HepG2 (cell line): ENCODE results near the gene DHRS1. TPM values are rescaled to one million over a fixed set of nuclear protein-coding genes. Genes with fewer than 3 reads are reported as not detected.

Experiments
- BRCA1 ChIP-seq: sonication (generic); formaldehyde crosslinking; IDR thresholded peaks from 2 replicates; pipeline ENCODE4 v1.4.0; 2020; ENCODE audit warnings: missing genetic modification reagents
- CBX2 ChIP-seq, 2 experiments: fragments of 200-600 bp in 1 of 2; sonication (generic); formaldehyde crosslinking in 1 of 2; IDR thresholded peaks; 2 replicates each; pipeline versions ENCODE4 v1.7.0 to v1.8.1; 2018 to 2022; ENCODE audit warnings: low read depth in 2 of 2, low read length in 1 of 2, mild to moderate bottlenecking in 1 of 2, missing genetic modification reagents in 1 of 2
- EP300 ChIP-seq, 3 experiments: sonication (generic) in 1 of 3; formaldehyde crosslinking in 1 of 3; IDR thresholded peaks; 2 replicates each; pipeline versions ENCODE4 v1.5.1 to v1.6.1; 2011 to 2020; ENCODE audit warnings: low read depth in 2 of 3, low read length in 2 of 3, borderline replicate concordance in 1 of 3, improper control_type of control experiment in 1 of 3, mild to moderate bottlenecking in 1 of 3, missing genetic modification reagents in 1 of 3, moderate library complexity in 1 of 3
- FOXM1 ChIP-seq: sonication (generic); formaldehyde crosslinking; IDR thresholded peaks from 2 replicates; pipeline ENCODE4 v1.5.0; 2020; ENCODE audit warnings: missing genetic modification reagents
- JUN ChIP-seq: sonication (generic); formaldehyde crosslinking; IDR thresholded peaks from 2 replicates; pipeline ENCODE4 v1.4.0; 2020; ENCODE audit warnings: mild to moderate bottlenecking, missing genetic modification reagents
- KDM5B ChIP-seq: sonication (generic); formaldehyde crosslinking; IDR thresholded peaks from 2 replicates; pipeline ENCODE4 v1.4.0; 2020; ENCODE audit warnings: missing genetic modification reagents, mild to moderate bottlenecking, borderline replicate concordance
- MAFG ChIP-seq: sonication (generic); formaldehyde crosslinking; IDR thresholded peaks from 2 replicates; pipeline ENCODE4 v1.5.1; 2020; ENCODE audit warnings: mild to moderate bottlenecking, missing genetic modification reagents
- NFYC ChIP-seq: IDR thresholded peaks from 2 replicates; pipeline ENCODE4 v1.6.1; 2016; ENCODE audit warnings: missing genetic modification reagents, missing compliant biosample characterization
- PAWR ChIP-seq: sonication (generic); formaldehyde crosslinking; IDR thresholded peaks from 2 replicates; pipeline ENCODE4 v1.4.0; 2020; ENCODE audit warnings: missing genetic modification reagents, mild to moderate bottlenecking, borderline replicate concordance
- PLRG1 ChIP-seq: fragments of 450-650 bp; conservative IDR thresholded peaks from 2 replicates; pipeline ENCODE4 v1.6.1; 2016
- RBM39 ChIP-seq: fragments of 200-400 bp; formaldehyde crosslinking; IDR thresholded peaks from one replicate; pipeline ENCODE4 v1.6.1; 2018; ENCODE audit warnings: antibody characterized with exemption, mild to moderate bottlenecking, low read depth, low read length; ENCODE audit not compliant: poor library complexity, severe bottlenecking
- ZMYM2 ChIP-seq: sonication (generic); formaldehyde crosslinking; IDR thresholded peaks from 2 replicates; pipeline ENCODE4 v1.8.0; 2022; ENCODE audit warnings: mild to moderate bottlenecking, missing genetic modification reagents
- ZNF20 ChIP-seq: sonication (generic); formaldehyde crosslinking; IDR thresholded peaks from 2 replicates; pipeline ENCODE4 v1.4.0; 2020; ENCODE audit warnings: mild to moderate bottlenecking, moderate library complexity, missing genetic modification reagents
- ZNF337 ChIP-seq: sonication (generic); formaldehyde crosslinking; IDR thresholded peaks from 2 replicates; pipeline ENCODE4 v1.5.1; 2020; ENCODE audit warnings: missing genetic modification reagents, low read depth, mild to moderate bottlenecking, borderline replicate concordance
- ZNF382 ChIP-seq: sonication (generic); formaldehyde crosslinking; IDR thresholded peaks from 2 replicates; pipeline ENCODE4 v1.5.0; 2020; ENCODE audit warnings: missing genetic modification reagents, mild to moderate bottlenecking, borderline replicate concordance
- ZNF414 ChIP-seq: sonication (generic); formaldehyde crosslinking; IDR thresholded peaks from 2 replicates; pipeline ENCODE4 v1.5.0; 2020; ENCODE audit warnings: missing genetic modification reagents
- ZNF430 ChIP-seq: sonication (generic); formaldehyde crosslinking; IDR thresholded peaks from 2 replicates; pipeline ENCODE4 v1.9.0; 2021; ENCODE audit warnings: mild to moderate bottlenecking, missing genetic modification reagents
- ZNF589 ChIP-seq: sonication (generic); formaldehyde crosslinking; conservative IDR thresholded peaks from 2 replicates; pipeline ENCODE4 v1.8.0; 2022; ENCODE audit warnings: mild to moderate bottlenecking, moderate library complexity, missing genetic modification reagents
- ZNF788 ChIP-seq: sonication (generic); formaldehyde crosslinking; IDR thresholded peaks from 2 replicates; pipeline ENCODE4 v1.5.0; 2020; ENCODE audit warnings: mild to moderate bottlenecking, missing genetic modification reagents, borderline replicate concordance
- ZSCAN9 ChIP-seq: IDR thresholded peaks from 2 replicates; pipeline ENCODE4 v1.6.1; 2016; ENCODE audit warnings: borderline replicate concordance
- polyA plus RNA-seq, 8 experiments: library from polyadenylated mRNA; depleted of rRNA in 3 of 8; stranded (reverse) in 7 of 8; unstranded in 1 of 8; fragments of >200 nt; fragmentation: Illumina TruSeq in 4 of 8; extraction: Trizol in 4 of 8; gene quantifications; 2 replicates each; pipeline versions ENCODE4 v1.2.1 to v1.2.3, GENCODE V29; 2011 to 2016; ENCODE audit warnings: low read depth in 4 of 8, missing spikeins in 1 of 8, mixed read lengths in 1 of 8; ENCODE audit not compliant: insufficient read depth in 1 of 8
- total RNA-seq, 5 experiments: library from RNA; depleted of rRNA; stranded (reverse); fragments of >200 nt; fragmentation: Illumina TruSeq; extraction: Trizol; gene quantifications; 2 replicates each; pipeline ENCODE4 v1.2.3, GENCODE V29; 2016; ENCODE audit warnings: low read depth in 1 of 5
- TF ChIP-seq, protein P1 (sequence below): sonication (generic); formaldehyde crosslinking; conservative IDR thresholded peaks from 2 replicates; pipeline ENCODE4 v1.5.0; 2020; ENCODE audit warnings: missing genetic modification reagents
- TF ChIP-seq, protein P2 (sequence below): sonication (generic); formaldehyde crosslinking; IDR thresholded peaks from 2 replicates; pipeline ENCODE4 v1.8.1; 2022; ENCODE audit warnings: mild to moderate bottlenecking, missing genetic modification reagents

The DHRS1 gene
- total and polyA plus RNA-seq, 2 of the 13 experiments (the other 11 are each of a cell fraction or from before 2014, with no cell fraction given) = 49.8 to 60.8 TPM

- no peak for TF ChIP-seq NFYC (CRISPR knock-in tag)
- no peak for TF ChIP-seq CBX2 (IDR thresholded peaks at IDR 0.05; ENCODE audit: low read depth, low read length)
- TF ChIP-seq CBX2 (CRISPR knock-in tag; IDR thresholded peaks at IDR 0.05; ENCODE audit: low read depth) = no peak
- peak; percentile 70; the same call in 1 of the 2 replicates for TF ChIP-seq ZNF414 (CRISPR knock-in tag)
- no peak for TF ChIP-seq ZNF20
- TF ChIP-seq, protein P1, sequence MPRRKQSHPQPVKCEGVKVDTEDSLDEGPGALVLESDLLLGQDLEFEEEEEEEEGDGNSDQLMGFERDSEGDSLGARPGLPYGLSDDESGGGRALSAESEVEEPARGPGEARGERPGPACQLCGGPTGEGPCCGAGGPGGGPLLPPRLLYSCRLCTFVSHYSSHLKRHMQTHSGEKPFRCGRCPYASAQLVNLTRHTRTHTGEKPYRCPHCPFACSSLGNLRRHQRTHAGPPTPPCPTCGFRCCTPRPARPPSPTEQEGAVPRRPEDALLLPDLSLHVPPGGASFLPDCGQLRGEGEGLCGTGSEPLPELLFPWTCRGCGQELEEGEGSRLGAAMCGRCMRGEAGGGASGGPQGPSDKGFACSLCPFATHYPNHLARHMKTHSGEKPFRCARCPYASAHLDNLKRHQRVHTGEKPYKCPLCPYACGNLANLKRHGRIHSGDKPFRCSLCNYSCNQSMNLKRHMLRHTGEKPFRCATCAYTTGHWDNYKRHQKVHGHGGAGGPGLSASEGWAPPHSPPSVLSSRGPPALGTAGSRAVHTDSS (CRISPR knock-in tag) = no peak
- TF ChIP-seq ZSCAN9 = no peak
- 0 out of 2 replicates have a peak, but pooled peaks have one; percentile 45 for TF ChIP-seq PAWR
- 0 out of 2 replicates have a peak, but pooled peaks have one; percentile 55 for TF ChIP-seq JUN
- 0 out of 2 replicates have a peak, but pooled peaks have one; percentile 23 for TF ChIP-seq ZNF430 (CRISPR knock-in tag)
- no peak for TF ChIP-seq ZNF382 (CRISPR knock-in tag)
- TF ChIP-seq KDM5B (CRISPR knock-in tag) = no peak
- no peak for TF ChIP-seq ZNF589 (CRISPR knock-in tag)
- peak in 1 of 2 experiments; percentile 34; a peak in 1 of 4 replicates for TF ChIP-seq EP300 (IDR thresholded peaks at IDR 0.05; ENCODE audit: low read depth in 2 of 2, low read length in 2 of 2)
- no peak for TF ChIP-seq EP300 (CRISPR knock-in tag; IDR thresholded peaks at IDR 0.05; ENCODE audit: borderline replicate concordance)
- TF ChIP-seq FOXM1 (CRISPR knock-in tag) = no peak
- no peak for TF ChIP-seq ZNF337 (CRISPR knock-in tag)
- no peak for TF ChIP-seq BRCA1 (CRISPR knock-in tag)
- no peak for TF ChIP-seq ZMYM2 (CRISPR knock-in tag)
- TF ChIP-seq ZNF788 (CRISPR knock-in tag) = no peak
- no peak for TF ChIP-seq MAFG
- TF ChIP-seq, protein P2, sequence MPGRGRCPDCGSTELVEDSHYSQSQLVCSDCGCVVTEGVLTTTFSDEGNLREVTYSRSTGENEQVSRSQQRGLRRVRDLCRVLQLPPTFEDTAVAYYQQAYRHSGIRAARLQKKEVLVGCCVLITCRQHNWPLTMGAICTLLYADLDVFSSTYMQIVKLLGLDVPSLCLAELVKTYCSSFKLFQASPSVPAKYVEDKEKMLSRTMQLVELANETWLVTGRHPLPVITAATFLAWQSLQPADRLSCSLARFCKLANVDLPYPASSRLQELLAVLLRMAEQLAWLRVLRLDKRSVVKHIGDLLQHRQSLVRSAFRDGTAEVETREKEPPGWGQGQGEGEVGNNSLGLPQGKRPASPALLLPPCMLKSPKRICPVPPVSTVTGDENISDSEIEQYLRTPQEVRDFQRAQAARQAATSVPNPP (CRISPR knock-in tag) = no peak
- no peak for TF ChIP-seq RBM39
- TF ChIP-seq PLRG1 = no peak
Measured at GRCh38 chr14:24343795-24344660, 44.4 kb upstream of the DHRS1 start (continued).
